AML-193 (cell line): ENCODE data around the gene BPGM.
"Not testable (repeated sequence)": the region's sequence is repeated elsewhere in the genome, so short reads cannot be mapped to it uniquely, and the experiment has no call there.

ENCODE experiments used
- DNase-seq, 2 experiments: peaks; one replicate each; lab custom pipeline; 2025; lab: John Stamatoyannopoulos, UW

Gene BPGM

GRCh38 chr7:134665045-134665444, 18.4 kb downstream of the BPGM start:
- not testable (repeated sequence) for DNase-seq

- DNase-seq, result no peak
Observed at GRCh38 chr7:134667899-134668298, 21.2 kb downstream of the BPGM start.

GRCh38 chr7:134669388-134669787, 22.7 kb downstream of the BPGM start:
- DNase-seq, result no peak

- no peak for DNase-seq
Observed at GRCh38 chr7:134669845-134670373, 23.3 kb downstream of the BPGM start.

GRCh38 chr7:134671609-134672008, 25.0 kb downstream of the BPGM start:
- no peak for DNase-seq

- no peak for DNase-seq
Observed at GRCh38 chr7:134674424-134674823, 27.8 kb downstream of the BPGM start.

- DNase-seq, result no peak
Observed at GRCh38 chr7:134676743-134677142, 30.1 kb downstream of the BPGM start.

- DNase-seq, result no peak
Observed at GRCh38 chr7:134678115-134678514, 31.5 kb downstream of the BPGM start.

GRCh38 chr7:134679006-134679405, 32.4 kb downstream of the BPGM start:
- no peak for DNase-seq

GRCh38 chr7:134684165-134684564, 37.5 kb downstream of the BPGM start:
- DNase-seq, result no peak

- DNase-seq, result no peak
Observed at GRCh38 chr7:134685250-134685649, 38.6 kb downstream of the BPGM start.

GRCh38 chr7:134686786-134687185, 40.1 kb downstream of the BPGM start:
- no peak for DNase-seq

- DNase-seq, result not testable (repeated sequence)
Observed at GRCh38 chr7:134689550-134689949, 42.9 kb downstream of the BPGM start.

GRCh38 chr7:134690016-134690415, 43.4 kb downstream of the BPGM start:
- no peak for DNase-seq

GRCh38 chr7:134690614-134691504, 44.2 kb downstream of the BPGM start:
- no peak for DNase-seq

GRCh38 chr7:134691546-134692343, 45.1 kb downstream of the BPGM start:
- DNase-seq, result no peak

GRCh38 chr7:134692344-134692705, 45.7 kb downstream of the BPGM start:
- DNase-seq, result no peak

- DNase-seq, result no peak
Observed at GRCh38 chr7:134693256-134693655, 46.6 kb downstream of the BPGM start.

- no peak for DNase-seq
Observed at GRCh38 chr7:134694299-134694698, 47.6 kb downstream of the BPGM start.

GRCh38 chr7:134694767-134695166, 48.1 kb downstream of the BPGM start:
- no peak for DNase-seq

GRCh38 chr7:134695321-134695860, 48.7 kb downstream of the BPGM start:
- no peak for DNase-seq

GRCh38 chr7:134696261-134696660, 49.6 kb downstream of the BPGM start:
- no peak for DNase-seq
